Panc1 (cell line): ENCODE measurements around the gene POLR3H. TPM values are rescaled to one million over a fixed set of nuclear protein-coding genes. Genes with fewer than 3 reads are reported as not detected.

Experiments used
- ATAC-seq: fragments of 200-7000 bp; cut with Tn5 transposase; 2 replicates; pipeline ENCODE4 v1.9.1; 2020; ENCODE audit warnings: mild to moderate bottlenecking, moderate library complexity
- BruUV-seq: library from RNA; stranded (reverse); fragments of 400-500 nt; replicated peaks from 2 replicates; lab custom pipeline; 2021; lab: Mats Ljungman, UMichigan
- CTCF ChIA-PET: fragments of 300-600 bp; sonication (Branson Sonifier 250); formaldehyde crosslinking; loops from one replicate; lab custom pipeline; 2022; ENCODE audit warnings: antibody characterized with exemption; lab: Charles Lee
- POLR2A ChIA-PET: fragments of 300-600 bp; sonication (Branson Sonifier 250); formaldehyde crosslinking; loops from one replicate; lab custom pipeline; 2022; ENCODE audit warnings: antibody characterized with exemption; lab: Charles Lee
- DNase-seq: peaks from one replicate; pipeline ENCODE4 v3.0.0-alpha.2; 2010; ENCODE audit warnings: low read depth, low spot score
- H3K27ac ChIP-seq: 2 replicates; pipeline ENCODE4 v1.5.1; 2011; ENCODE audit warnings: mild to moderate bottlenecking, low read length, inconsistent platforms
- H3K27me3 ChIP-seq: fragments of 200-500 bp; sonication (Bioruptor generic); 2 replicates; pipeline ENCODE4 v1.6.0; 2014; ENCODE audit warnings: low read length, inconsistent platforms; ENCODE audit not compliant: control insufficient read depth, insufficient read depth
- H3K36me3 ChIP-seq: fragments of 200-500 bp; sonication (Bioruptor generic); 2 replicates; pipeline ENCODE4 v1.5.1; 2014; ENCODE audit warnings: inconsistent platforms, mild to moderate bottlenecking, low read length, moderate library complexity; ENCODE audit not compliant: control insufficient read depth, insufficient read depth
- H3K4me1 ChIP-seq: 2 replicates; pipeline ENCODE4 v1.5.1; 2011; ENCODE audit warnings: inconsistent platforms, mild to moderate bottlenecking, low read length, moderate library complexity; ENCODE audit not compliant: control insufficient read depth, insufficient read depth
- H3K4me3 ChIP-seq, 2 experiments: 2 replicates each; pipeline ENCODE4 v1.5.1; 2011 to 2012; ENCODE audit warnings: low read depth in 2 of 2, low read length in 2 of 2, mild to moderate bottlenecking in 2 of 2, inconsistent platforms in 1 of 2, moderate library complexity in 1 of 2
- H3K9me3 ChIP-seq: fragments of 200-500 bp; sonication (Bioruptor generic); 2 replicates; pipeline ENCODE4 v1.5.1; 2014; ENCODE audit warnings: low read depth, mild to moderate bottlenecking, inconsistent platforms, low read length, moderate library complexity; ENCODE audit not compliant: control insufficient read depth, insufficient read depth
- POLR2AphosphoS5 ChIP-seq: IDR thresholded peaks from 2 replicates; pipeline ENCODE4 v1.6.1; 2012; ENCODE audit warnings: mild to moderate bottlenecking, low read depth, low read length, moderate library complexity
- SIN3A ChIP-seq: IDR thresholded peaks from 2 replicates; pipeline ENCODE4 v1.6.1; 2012; ENCODE audit warnings: low read depth, mild to moderate bottlenecking, low read length, moderate library complexity, borderline replicate concordance; ENCODE audit not compliant: insufficient read depth
- TCF7L2 ChIP-seq: IDR thresholded peaks from 2 replicates; pipeline ENCODE4 v1.6.1; 2011; ENCODE audit warnings: mild to moderate bottlenecking, low read depth, low read length, inconsistent platforms
- in situ Hi-C: cut with HindIII; loops from 2 replicates; pipeline ENCODE4 v1.10.0; 2016; ENCODE audit warnings: low sequenced_read_pairs, low pct_unique_long_range_greater_than_20kb
- intact Hi-C: fragments of 100-400 bp; cut with micrococcal nuclease; formaldehyde crosslinking; loops from one replicate; pipeline ENCODE4 v1.10.0; 2022; ENCODE audit not compliant: unreplicated experiment
- total RNA-seq: library from RNA; stranded (reverse); gene quantifications from one replicate; pipeline ENCODE4 v1.2.1, GENCODE V29; 2021; ENCODE audit not compliant: unreplicated experiment
- TF ChIP-seq, protein P1 (sequence below), 2 experiments: IDR thresholded peaks; 2 replicates each; pipeline ENCODE4 v1.6.1; 2011 to 2012; ENCODE audit warnings: low read depth in 2 of 2, control low read depth in 1 of 2, low read length in 1 of 2, mild to moderate bottlenecking in 1 of 2, moderate library complexity in 1 of 2; ENCODE audit not compliant: insufficient read depth in 1 of 2
- TF ChIP-seq, protein P2 (sequence below): fragments of 450-650 bp; IDR thresholded peaks from 2 replicates; pipeline ENCODE4 v1.5.1; 2017; ENCODE audit warnings: mild to moderate bottlenecking

The POLR3H gene
- total RNA-seq, 1 experiment from 2014 or later: 46.6 TPM

DNA sequence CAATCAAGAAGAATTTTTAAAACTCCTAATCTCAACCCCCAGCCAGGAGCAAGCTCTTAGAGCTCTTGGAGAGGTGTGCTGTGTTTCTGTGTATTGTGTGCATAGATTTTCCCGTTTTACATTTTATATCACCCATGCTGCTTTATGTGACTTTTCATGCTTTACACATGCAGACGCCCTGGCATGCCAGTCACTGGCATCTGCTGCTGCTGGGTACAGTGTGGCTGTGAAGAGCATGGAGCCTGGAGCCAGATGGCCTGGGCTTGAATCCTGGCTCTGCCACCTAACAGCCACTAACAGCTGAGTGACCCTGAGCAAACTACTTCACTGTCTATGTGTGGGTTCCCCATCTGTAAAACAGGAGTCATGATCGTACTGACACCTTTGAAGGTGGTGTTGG lies 23.1 kb downstream of the POLR3H start:
- Histone ChIP-seq H3K9me3 (no peaks in the 10 kb centered on the region), H3K27ac (no peak overlapping the region), H3K4me3 (no peak overlapping the region), H3K27me3 (no peaks in the 10 kb centered on the region), H3K36me3 (no peaks in the 10 kb centered on the region; the same call in 1 of the 2 replicates), H3K4me1 (peaks cover 23% of the 10 kb centered on the region)
- no peak for ATAC-seq
- DNase-seq: no peak
- intact Hi-C loops (no loop called here), in situ Hi-C loops (no loop called here)
- TSS peak; percentile 62 for BruUV-seq
- TF ChIP-seq SIN3A (no peak), POLR2AphosphoS5 (no peak), TCF7L2 (no peak)
- TF ChIP-seq, protein P1, sequence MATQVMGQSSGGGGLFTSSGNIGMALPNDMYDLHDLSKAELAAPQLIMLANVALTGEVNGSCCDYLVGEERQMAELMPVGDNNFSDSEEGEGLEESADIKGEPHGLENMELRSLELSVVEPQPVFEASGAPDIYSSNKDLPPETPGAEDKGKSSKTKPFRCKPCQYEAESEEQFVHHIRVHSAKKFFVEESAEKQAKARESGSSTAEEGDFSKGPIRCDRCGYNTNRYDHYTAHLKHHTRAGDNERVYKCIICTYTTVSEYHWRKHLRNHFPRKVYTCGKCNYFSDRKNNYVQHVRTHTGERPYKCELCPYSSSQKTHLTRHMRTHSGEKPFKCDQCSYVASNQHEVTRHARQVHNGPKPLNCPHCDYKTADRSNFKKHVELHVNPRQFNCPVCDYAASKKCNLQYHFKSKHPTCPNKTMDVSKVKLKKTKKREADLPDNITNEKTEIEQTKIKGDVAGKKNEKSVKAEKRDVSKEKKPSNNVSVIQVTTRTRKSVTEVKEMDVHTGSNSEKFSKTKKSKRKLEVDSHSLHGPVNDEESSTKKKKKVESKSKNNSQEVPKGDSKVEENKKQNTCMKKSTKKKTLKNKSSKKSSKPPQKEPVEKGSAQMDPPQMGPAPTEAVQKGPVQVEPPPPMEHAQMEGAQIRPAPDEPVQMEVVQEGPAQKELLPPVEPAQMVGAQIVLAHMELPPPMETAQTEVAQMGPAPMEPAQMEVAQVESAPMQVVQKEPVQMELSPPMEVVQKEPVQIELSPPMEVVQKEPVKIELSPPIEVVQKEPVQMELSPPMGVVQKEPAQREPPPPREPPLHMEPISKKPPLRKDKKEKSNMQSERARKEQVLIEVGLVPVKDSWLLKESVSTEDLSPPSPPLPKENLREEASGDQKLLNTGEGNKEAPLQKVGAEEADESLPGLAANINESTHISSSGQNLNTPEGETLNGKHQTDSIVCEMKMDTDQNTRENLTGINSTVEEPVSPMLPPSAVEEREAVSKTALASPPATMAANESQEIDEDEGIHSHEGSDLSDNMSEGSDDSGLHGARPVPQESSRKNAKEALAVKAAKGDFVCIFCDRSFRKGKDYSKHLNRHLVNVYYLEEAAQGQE (IDR thresholded peaks at IDR 0.05; ENCODE audit: insufficient read depth in 1 of 2, low read depth in 2 of 2, low read length in 1 of 2): no peak
- TF ChIP-seq, protein P2, sequence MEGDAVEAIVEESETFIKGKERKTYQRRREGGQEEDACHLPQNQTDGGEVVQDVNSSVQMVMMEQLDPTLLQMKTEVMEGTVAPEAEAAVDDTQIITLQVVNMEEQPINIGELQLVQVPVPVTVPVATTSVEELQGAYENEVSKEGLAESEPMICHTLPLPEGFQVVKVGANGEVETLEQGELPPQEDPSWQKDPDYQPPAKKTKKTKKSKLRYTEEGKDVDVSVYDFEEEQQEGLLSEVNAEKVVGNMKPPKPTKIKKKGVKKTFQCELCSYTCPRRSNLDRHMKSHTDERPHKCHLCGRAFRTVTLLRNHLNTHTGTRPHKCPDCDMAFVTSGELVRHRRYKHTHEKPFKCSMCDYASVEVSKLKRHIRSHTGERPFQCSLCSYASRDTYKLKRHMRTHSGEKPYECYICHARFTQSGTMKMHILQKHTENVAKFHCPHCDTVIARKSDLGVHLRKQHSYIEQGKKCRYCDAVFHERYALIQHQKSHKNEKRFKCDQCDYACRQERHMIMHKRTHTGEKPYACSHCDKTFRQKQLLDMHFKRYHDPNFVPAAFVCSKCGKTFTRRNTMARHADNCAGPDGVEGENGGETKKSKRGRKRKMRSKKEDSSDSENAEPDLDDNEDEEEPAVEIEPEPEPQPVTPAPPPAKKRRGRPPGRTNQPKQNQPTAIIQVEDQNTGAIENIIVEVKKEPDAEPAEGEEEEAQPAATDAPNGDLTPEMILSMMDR: no peak
- ChIA-PET POLR2A (interaction anchor here (0.7 kb wide), 2 partner anchors 19 to 323 kb away, joined by 17 to 22 read pairs; no protein-coding TSS in a partner anchor), CTCF (interaction anchor here (0.6 to 0.7 kb wide), 2 partner anchors 113 to 233 kb away, joined by 3 to 8 read pairs; no protein-coding TSS in a partner anchor)

DNA sequence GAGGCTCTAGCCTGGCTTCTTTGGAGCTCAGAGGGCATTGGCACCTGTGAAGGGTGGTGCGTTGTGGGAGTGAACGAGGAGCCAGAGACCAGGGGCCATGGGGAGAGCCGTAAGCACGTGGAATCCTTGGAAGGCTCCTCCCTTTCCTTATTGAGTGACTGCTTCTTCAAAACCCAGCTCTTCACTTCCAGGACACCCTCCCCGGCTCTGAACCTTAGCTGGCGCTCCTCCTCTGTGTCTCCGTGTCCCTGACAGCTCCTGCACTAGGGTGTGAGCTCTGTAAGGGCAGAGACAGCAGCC lies 26.3 kb downstream of the POLR3H start:
- H3K4me1 ChIP-seq: no peaks in the 10 kb centered on the region
- intact Hi-C loops (loop anchor here (5.0 kb wide), 1 partner anchor 116 kb away; no protein-coding TSS in a partner anchor), in situ Hi-C loops (no loop called here)
- H3K4me3 ChIP-seq: no peak overlapping the region
- ChIA-PET POLR2A (interaction anchor here (0.7 kb wide), 1 partner anchor 125 kb away, joined by 4 read pairs; no protein-coding TSS in a partner anchor), CTCF (interaction anchor here (0.7 to 2.3 kb wide), 2 partner anchors 115 to 540 kb away, joined by 5 to 11 read pairs; no protein-coding TSS in a partner anchor)
- no peaks in the 10 kb centered on the region for H3K27me3 ChIP-seq
- ATAC-seq (no peak), DNase-seq (no peak)
- no TSS peak for BruUV-seq
- H3K27ac ChIP-seq: no peak overlapping the region
- H3K36me3 ChIP-seq: no peaks in the 10 kb centered on the region; the same call in 1 of the 2 replicates
- H3K9me3 ChIP-seq: no peaks in the 10 kb centered on the region
- TF ChIP-seq POLR2AphosphoS5: no peak
- TF ChIP-seq, protein P2: peak; percentile 63
- TF ChIP-seq, protein P1 (IDR thresholded peaks at IDR 0.05; ENCODE audit: insufficient read depth in 1 of 2, low read depth in 2 of 2, low read length in 1 of 2): no peak
